ENCODE data around the gene TEP1. TPM values are rescaled to one million over a fixed set of nuclear protein-coding genes. Genes with fewer than 3 reads are reported as not detected.
"Not testable (repeated sequence)": the region's sequence is repeated elsewhere in the genome, so short reads cannot be mapped to it uniquely, and the experiment has no call there.

TEP1 gene
- total and polyA plus RNA-seq, 7 experiments from 2014 or later = 0.74 to 56.0 (median 38.9) TPM

DNA sequence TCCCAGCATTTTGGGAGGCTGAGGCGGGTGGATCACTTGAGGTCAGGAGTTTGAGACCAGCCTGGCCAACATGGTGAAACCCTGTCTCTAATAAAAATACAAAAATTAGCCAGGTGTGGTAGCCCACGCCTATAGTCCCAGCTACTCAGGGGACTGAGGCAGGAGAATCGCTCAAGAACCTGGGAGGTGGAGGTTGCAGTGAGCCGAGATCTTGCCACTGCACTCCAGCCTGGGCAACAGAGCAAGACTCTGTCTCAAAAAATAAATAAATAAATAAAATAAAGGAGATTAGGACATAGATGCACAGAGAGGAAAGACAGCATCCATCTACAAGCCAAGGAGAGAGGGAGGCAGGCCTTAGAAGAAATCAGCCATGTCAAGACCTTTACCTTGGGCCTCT, 72.3 kb downstream of the TEP1 start:
- CTCF ChIA-PET = interaction anchor here (0.8 to 6.6 kb wide), 5 partner anchors 7 to 746 kb away, joined by 3 to 68 read pairs (median 4); no protein-coding TSS in a partner anchor
- H3K36me3 ChIP-seq (ENCODE audit: control insufficient read depth in 2 of 3, insufficient read depth in 3 of 3, low read length in 3 of 3); DNase-seq; H3K9me3 ChIP-seq (ENCODE audit: control insufficient read depth in 2 of 3, low read length in 3 of 3); H3K9me3 Mint-ChIP-seq; H3K27ac ChIP-seq (ENCODE audit: low read depth, low read length); ATAC-seq; H3K36me3 Mint-ChIP-seq; H3K27me3 ChIP-seq (ENCODE audit: control insufficient read depth in 2 of 2, insufficient read depth in 2 of 2, low read length in 2 of 2); H3K4me1 ChIP-seq (ENCODE audit: control insufficient read depth in 2 of 2, insufficient read depth in 2 of 2, low read length in 2 of 2); H3K4me3 ChIP-seq (ENCODE audit: low read length): not testable (repeated sequence)
- Mint-ChIP-seq H3K4me3 (peak overlapping the region in 2 of 10 donors; percentile 8 to 12), H3K27me3 (peaks cover 0 to 10% (median 0%) of the 10 kb centered on the region in 5 donors), H3K4me1 (peaks cover 6 to 24% (median 18%) of the 10 kb centered on the region in 7 donors), H3K27ac (peak overlapping the region in 3 of 9 donors; percentile 9 to 52 (median 17))
- intact Hi-C loops (cut with micrococcal nuclease) = loop anchor here in 1 of 2 donors (5.0 kb wide), 1 partner anchor 761 kb away; the partner anchor contains the start of gene TMEM253
- POLR2A ChIA-PET = interaction anchor here (1.4 to 3.6 kb wide), 3 partner anchors 114 to 342 kb away, joined by 9 to 40 read pairs (median 23); partner anchors contain the start of genes APEX1, OSGEP and RNASE4

DNA sequence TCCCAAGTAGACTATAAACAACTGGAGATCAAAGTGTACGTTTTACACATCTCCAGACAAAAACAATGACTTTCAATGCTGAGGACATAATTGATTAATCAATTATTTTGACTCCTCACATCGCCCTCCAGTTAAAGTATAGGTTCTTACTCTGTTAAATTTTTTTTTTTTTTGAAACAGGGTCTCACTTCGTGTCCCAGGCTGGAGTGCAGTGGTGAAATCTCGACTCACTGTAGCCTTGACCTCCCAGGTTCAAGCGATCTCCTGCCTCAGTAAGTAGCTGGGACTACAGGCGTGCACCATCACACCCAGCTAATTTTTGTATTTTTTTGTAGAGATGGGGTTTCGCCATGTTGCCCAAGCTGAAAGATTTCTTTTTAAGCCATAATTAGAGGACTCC, 79.3 kb downstream of the TEP1 start:
- POLR2A ChIA-PET = interaction anchor here (0.6 to 5.4 kb wide), 8 partner anchors 9 to 348 kb away, joined by 3 to 35 read pairs (median 4); partner anchors contain the start of gene PARP2
- no peak for ATAC-seq
- Mint-ChIP-seq H3K36me3 (peaks cover 0 to 3% (median 0%) of the 10 kb centered on the region in 5 donors), H3K4me1 (peaks cover 15 to 43% (median 30%) of the 10 kb centered on the region in 7 donors), H3K27ac (peak overlapping the region in 1 of 9 donors; percentile 90), H3K27me3 (peaks cover 0 to 9% (median 0%) of the 10 kb centered on the region in 5 donors), H3K4me3 (no peak overlapping the region), H3K9me3 (no peaks in the 10 kb centered on the region)
- Histone ChIP-seq H3K36me3 (ENCODE audit: control insufficient read depth in 2 of 3, insufficient read depth in 3 of 3, low read length in 3 of 3) (peaks cover 0 to 2% (median 0%) of the 10 kb centered on the region in 3 experiments), H3K27me3 (ENCODE audit: control insufficient read depth in 2 of 2, insufficient read depth in 2 of 2, low read length in 2 of 2) (no peaks in the 10 kb centered on the region), H3K27ac (ENCODE audit: low read depth, low read length) (no peak overlapping the region), H3K4me1 (ENCODE audit: control insufficient read depth in 2 of 2, insufficient read depth in 2 of 2, low read length in 2 of 2) (no peaks in the 10 kb centered on the region), H3K4me3 (ENCODE audit: low read length) (no peak overlapping the region), H3K9me3 (ENCODE audit: control insufficient read depth in 2 of 3, low read length in 3 of 3) (no peaks in the 10 kb centered on the region)
- DNase-seq = no peak
- CTCF ChIA-PET = interaction anchor here (0.6 to 1.6 kb wide), 4 partner anchors 8 to 362 kb away, joined by 3 to 5 read pairs (median 4); no protein-coding TSS in a partner anchor
- intact Hi-C loops (cut with micrococcal nuclease) = no loop called here

DNA sequence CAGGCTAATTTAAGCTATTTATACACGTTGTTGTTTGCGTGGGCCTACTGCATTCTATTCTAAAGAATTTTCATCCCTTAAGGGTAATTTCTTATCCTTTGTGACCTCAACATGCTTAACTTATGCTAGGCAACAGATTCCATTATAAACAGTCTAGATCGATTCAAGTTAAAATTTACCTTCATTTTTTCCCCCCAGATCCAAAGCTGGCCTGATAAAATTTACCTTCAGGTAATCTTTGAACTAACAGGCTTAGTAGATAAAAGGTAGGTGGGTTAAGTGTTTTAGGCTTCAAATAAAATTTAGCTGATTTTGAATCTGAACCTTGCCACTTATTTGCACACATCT, 79.8 kb downstream of the TEP1 start:
- DNase-seq (no peak), ATAC-seq (peak; percentile 18)
- Histone ChIP-seq H3K36me3 (ENCODE audit: control insufficient read depth in 2 of 3, insufficient read depth in 3 of 3, low read length in 3 of 3) (peaks cover 0 to 8% (median 0%) of the 10 kb centered on the region in 3 experiments), H3K27me3 (ENCODE audit: control insufficient read depth in 2 of 2, insufficient read depth in 2 of 2, low read length in 2 of 2) (no peaks in the 10 kb centered on the region), H3K4me3 (ENCODE audit: low read length) (peak overlapping the region; percentile 97), H3K9me3 (ENCODE audit: control insufficient read depth in 2 of 3, low read length in 3 of 3) (no peaks in the 10 kb centered on the region), H3K27ac (ENCODE audit: low read depth, low read length) (peak overlapping the region; percentile 62), H3K4me1 (ENCODE audit: control insufficient read depth in 2 of 2, insufficient read depth in 2 of 2, low read length in 2 of 2) (no peaks in the 10 kb centered on the region)
- POLR2A ChIA-PET = interaction anchor here (0.6 to 5.4 kb wide), 6 partner anchors 9 to 327 kb away, joined by 3 to 35 read pairs (median 6); partner anchors contain the start of gene PARP2
- Mint-ChIP-seq H3K27ac (peak overlapping the region; percentile 67 to 96 (median 92)), H3K9me3 (no peaks in the 10 kb centered on the region), H3K4me1 (peaks cover 12 to 46% (median 33%) of the 10 kb centered on the region in 7 donors), H3K27me3 (peaks cover 0 to 4% (median 0%) of the 10 kb centered on the region in 5 donors), H3K36me3 (peaks cover 0 to 3% (median 0%) of the 10 kb centered on the region in 5 donors), H3K4me3 (peak overlapping the region; percentile 85 to 100 (median 96))
- CTCF ChIA-PET = interaction anchor here (0.6 to 1.6 kb wide), 4 partner anchors 8 to 363 kb away, joined by 3 to 8 read pairs (median 4); no protein-coding TSS in a partner anchor
- intact Hi-C loops (cut with micrococcal nuclease) = loop anchor here (1.0 to 2.0 kb wide), 5 partner anchors 10 to 351 kb away; partner anchors contain the start of genes PARP2 (in 2 of the 2), APEX1 (in 1 of the 2), OSGEP (in 1 of the 2) and RNASE4 (in 1 of the 2)

DNA sequence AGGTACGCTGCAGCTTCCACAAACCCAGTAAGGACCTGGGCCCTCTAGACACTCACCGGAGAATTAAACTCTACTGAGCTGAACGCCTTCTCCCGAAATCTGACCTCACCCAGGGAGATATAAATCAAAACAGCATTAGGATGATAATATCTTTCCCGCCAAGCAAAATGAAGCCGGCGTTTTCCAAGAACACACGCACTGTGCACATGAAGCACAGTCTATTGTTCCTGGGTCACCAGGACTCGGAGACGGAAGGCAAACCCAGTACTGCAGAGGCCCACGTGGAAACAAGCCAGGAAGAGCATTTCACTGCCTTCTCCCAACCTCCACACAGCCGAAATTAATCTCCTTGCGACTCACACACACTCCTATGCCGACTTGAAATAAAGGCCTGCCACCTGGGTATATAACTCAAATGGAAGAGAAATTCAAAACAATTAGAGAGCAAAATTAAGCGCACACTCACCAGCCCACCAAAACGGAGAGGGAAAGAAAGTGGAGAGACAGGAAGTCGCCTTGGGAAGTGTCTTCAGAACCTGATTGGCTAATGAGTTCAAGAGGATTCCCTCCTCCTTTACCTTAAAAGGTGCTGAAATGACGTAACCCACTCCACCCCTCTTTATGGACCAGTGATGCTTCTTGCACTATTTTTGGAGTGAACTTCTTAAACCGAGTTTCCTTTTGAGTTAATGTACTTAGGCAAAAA, 80.4 kb downstream of the TEP1 start, which contains the start of gene CCNB1IP1:
Gene CCNB1IP1 (minus strand): TSS at position 492 of the 706 bp plus-strand sequence. CDS start 16,756 bp downstream, outside the sequence.
- H3K9me3 ChIP-seq (ENCODE audit: control insufficient read depth in 2 of 3, low read length in 3 of 3) = no peaks in the 10 kb centered on the region
- H3K36me3 ChIP-seq (ENCODE audit: control insufficient read depth in 2 of 3, insufficient read depth in 3 of 3, low read length in 3 of 3) = peaks cover 0 to 8% (median 0%) of the 10 kb centered on the region in 3 experiments
- DNase-seq (peak; percentile 11 to 80 (median 64)), ATAC-seq (peak; percentile 99)
- H3K36me3 Mint-ChIP-seq = peaks cover 0 to 3% (median 0%) of the 10 kb centered on the region in 5 donors
- peaks cover 12 to 49% (median 34%) of the 10 kb centered on the region in 7 donors for H3K4me1 Mint-ChIP-seq
- H3K4me3 Mint-ChIP-seq = peak within 1 kb of the TSS; percentile 85 to 100 (median 96)
- H3K9me3 Mint-ChIP-seq = no peaks in the 10 kb centered on the region
- H3K27ac ChIP-seq (ENCODE audit: low read depth, low read length) = peak within 1 kb of the TSS; percentile 62
- H3K27me3 Mint-ChIP-seq = peaks cover 0 to 4% (median 0%) of the 10 kb centered on the region in 5 donors
- peak within 1 kb of the TSS; percentile 67 to 96 (median 92) for H3K27ac Mint-ChIP-seq
- peak within 1 kb of the TSS; percentile 97 for H3K4me3 ChIP-seq (ENCODE audit: low read length)
- intact Hi-C loops (cut with micrococcal nuclease) = loop anchor here (1.0 to 2.0 kb wide), 5 partner anchors 10 to 352 kb away; partner anchors contain the start of genes PARP2 (in 2 of the 2), APEX1 (in 1 of the 2), OSGEP (in 1 of the 2) and RNASE4 (in 1 of the 2)
- no peaks in the 10 kb centered on the region for H3K4me1 ChIP-seq (ENCODE audit: control insufficient read depth in 2 of 2, insufficient read depth in 2 of 2, low read length in 2 of 2)
- POLR2A ChIA-PET = interaction anchor here (0.7 to 5.4 kb wide), 8 partner anchors 10 to 351 kb away, joined by 3 to 35 read pairs (median 8); partner anchors contain the start of genes PARP2, PIP4P1 and RNASE4
- no peaks in the 10 kb centered on the region for H3K27me3 ChIP-seq (ENCODE audit: control insufficient read depth in 2 of 2, insufficient read depth in 2 of 2, low read length in 2 of 2)
- CTCF ChIA-PET = interaction anchor here (1.0 to 1.6 kb wide), 5 partner anchors 10 to 358 kb away, joined by 4 to 8 read pairs (median 5); partner anchors contain the start of gene PARP2

DNA sequence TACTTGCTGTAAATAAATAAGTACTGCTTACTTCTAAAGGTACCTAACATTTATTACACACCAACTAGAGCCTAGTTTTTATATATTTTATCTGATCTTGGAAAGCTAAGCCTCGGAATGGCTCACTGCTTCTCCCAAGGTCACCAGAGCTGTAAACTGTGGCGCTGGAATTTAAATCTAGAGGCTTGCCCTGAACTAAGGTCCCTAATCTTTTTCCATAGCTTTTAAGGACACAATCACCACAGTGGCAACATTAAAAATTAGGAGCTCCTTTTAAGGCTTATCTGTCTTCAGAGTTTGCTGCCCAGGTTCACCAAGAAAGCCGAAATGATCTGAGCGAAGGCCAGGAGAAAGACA, 80.9 kb downstream of the TEP1 start:
- Histone ChIP-seq H3K27me3 (ENCODE audit: control insufficient read depth in 2 of 2, insufficient read depth in 2 of 2, low read length in 2 of 2) (no peaks in the 10 kb centered on the region), H3K36me3 (ENCODE audit: control insufficient read depth in 2 of 3, insufficient read depth in 3 of 3, low read length in 3 of 3) (peaks cover 0 to 8% (median 0%) of the 10 kb centered on the region in 3 experiments), H3K27ac (ENCODE audit: low read depth, low read length) (peak overlapping the region; percentile 62), H3K4me1 (ENCODE audit: control insufficient read depth in 2 of 2, insufficient read depth in 2 of 2, low read length in 2 of 2) (peaks cover 0 to 3% of the 10 kb centered on the region in 2 donors), H3K9me3 (ENCODE audit: control insufficient read depth in 2 of 3, low read length in 3 of 3) (no peaks in the 10 kb centered on the region), H3K4me3 (ENCODE audit: low read length) (peak overlapping the region; percentile 97)
- Mint-ChIP-seq H3K27me3 (no peaks in the 10 kb centered on the region), H3K4me1 (peaks cover 16 to 55% (median 39%) of the 10 kb centered on the region in 7 donors), H3K36me3 (peaks cover 0 to 3% (median 0%) of the 10 kb centered on the region in 5 donors), H3K27ac (peak overlapping the region; percentile 67 to 96 (median 92)), H3K4me3 (peak overlapping the region; percentile 85 to 100 (median 96)), H3K9me3 (no peaks in the 10 kb centered on the region)
- ATAC-seq (no peak), DNase-seq (no peak)
- intact Hi-C loops (cut with micrococcal nuclease) = loop anchor here (2.0 kb wide), 3 partner anchors 80 to 352 kb away; partner anchors contain the start of genes APEX1 (in 1 of the 2), OSGEP (in 1 of the 2), RNASE4 (in 1 of the 2) and TEP1 (in 1 of the 2)
- ChIA-PET CTCF (interaction anchor here (1.0 to 1.2 kb wide), 4 partner anchors 11 to 355 kb away, joined by 4 to 8 read pairs (median 5); partner anchors contain the start of gene PARP2), POLR2A (interaction anchor here (0.8 to 5.4 kb wide), 5 partner anchors 10 to 351 kb away, joined by 3 to 35 read pairs (median 8); partner anchors contain the start of genes PARP2, PIP4P1 and RNASE4)
